NCI-H82 treated with DMSO at 0.1 percent for 48 hours (cell line): Measurements from ENCODE around the gene RHOXF2.
"Not testable (repeated sequence)": the region's sequence is repeated elsewhere in the genome, so short reads cannot be mapped to it uniquely, and the experiment has no call there.

ENCODE experiments used
- DNase-seq: peaks from one replicate; lab custom pipeline; 2025; ENCODE audit not compliant: unreplicated experiment; lab: John Stamatoyannopoulos, UW

Gene RHOXF2

GRCh38 chrX:120196626-120197283, 38.3 kb downstream of the RHOXF2 start:
- not testable (repeated sequence) for DNase-seq

- DNase-seq, result no peak
Measured at GRCh38 chrX:120200851-120201250, 42.4 kb downstream of the RHOXF2 start.

GRCh38 chrX:120205816-120206753, 47.7 kb downstream of the RHOXF2 start:
- no peak for DNase-seq

- DNase-seq, result no peak
Measured at GRCh38 chrX:120207009-120207605, 48.7 kb downstream of the RHOXF2 start.

- peak; percentile 39 for DNase-seq
Measured at GRCh38 chrX:120213438-120214265, 55.2 kb downstream of the RHOXF2 start.
